NCI-H1417 (cell line): ENCODE results near the gene GPR183.
A peak's percentile ranks its signal among the peaks of the same experiment; 100 is the strongest.

Source experiments
- DNase-seq, 3 experiments: peaks; one replicate each; lab custom pipeline; 2025; lab: John Stamatoyannopoulos, UW

GPR183 gene, protein sequence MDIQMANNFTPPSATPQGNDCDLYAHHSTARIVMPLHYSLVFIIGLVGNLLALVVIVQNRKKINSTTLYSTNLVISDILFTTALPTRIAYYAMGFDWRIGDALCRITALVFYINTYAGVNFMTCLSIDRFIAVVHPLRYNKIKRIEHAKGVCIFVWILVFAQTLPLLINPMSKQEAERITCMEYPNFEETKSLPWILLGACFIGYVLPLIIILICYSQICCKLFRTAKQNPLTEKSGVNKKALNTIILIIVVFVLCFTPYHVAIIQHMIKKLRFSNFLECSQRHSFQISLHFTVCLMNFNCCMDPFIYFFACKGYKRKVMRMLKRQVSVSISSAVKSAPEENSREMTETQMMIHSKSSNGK

DNA sequence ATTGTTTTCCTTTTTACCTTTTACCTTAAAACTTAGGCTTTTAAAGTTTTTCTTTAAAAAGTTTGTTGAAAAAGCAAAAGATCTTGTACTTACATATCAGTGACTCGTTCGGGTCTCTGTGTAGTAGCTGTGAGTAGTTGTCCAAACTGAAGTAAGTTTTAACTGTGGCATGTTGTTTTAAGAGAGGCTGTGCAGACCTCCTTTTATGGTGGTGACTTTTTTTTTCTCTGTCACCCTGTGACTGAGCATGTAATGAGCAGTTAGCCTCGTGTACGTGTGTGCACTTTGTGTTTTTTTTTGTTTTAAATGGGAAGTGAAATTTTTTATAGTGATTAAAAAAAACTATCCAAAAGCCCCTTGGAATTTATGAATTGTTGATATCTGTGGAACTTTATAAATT, at the start of gene GPR183:
GPR183 (minus strand) TSS at position 153 of the 400 bp plus-strand sequence. CDS start 11,254 bp downstream, outside the sequence.
- DNase-seq = peak in 1 of 3 experiments; percentile 32

DNA sequence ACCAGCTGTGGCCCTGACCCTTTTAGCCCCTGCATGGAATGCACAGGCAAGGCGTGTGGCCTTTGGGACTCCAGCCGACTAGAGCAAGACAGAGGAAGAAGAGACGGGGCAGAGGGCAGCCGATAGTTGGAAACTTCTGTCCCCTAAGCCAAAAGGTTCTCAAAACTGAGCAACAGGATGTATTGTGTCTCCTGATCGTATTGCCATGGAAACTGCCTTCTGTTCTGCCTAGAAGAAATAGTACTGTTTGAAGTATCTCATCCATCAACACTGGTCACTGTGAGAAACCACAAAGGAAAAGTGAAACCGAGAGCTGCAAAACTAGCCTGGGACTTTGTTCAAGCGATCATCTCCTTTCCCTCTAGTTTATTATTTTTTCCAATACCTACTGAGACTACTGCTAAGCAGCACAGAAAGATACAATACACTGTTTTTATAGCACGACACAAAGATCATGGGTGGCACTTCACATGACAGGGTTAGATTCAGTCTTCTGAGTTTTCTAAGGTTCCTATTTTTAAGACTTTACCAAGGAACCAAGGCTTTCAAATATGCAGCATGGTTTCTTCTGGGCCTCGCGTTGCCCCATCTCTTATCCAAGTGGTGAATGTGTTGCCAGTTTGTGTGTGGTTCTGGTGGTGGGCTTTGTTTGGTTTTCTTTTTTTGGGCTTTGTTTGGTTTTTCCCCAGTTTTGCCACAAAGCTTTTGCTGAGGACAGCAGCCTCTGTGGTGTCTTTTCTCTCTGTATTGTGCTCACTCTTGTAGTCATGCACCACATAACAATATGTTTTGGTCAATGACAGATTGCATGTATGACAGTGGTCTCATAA, 49.3 kb upstream of the GPR183 start:
- no peak for DNase-seq

DNA sequence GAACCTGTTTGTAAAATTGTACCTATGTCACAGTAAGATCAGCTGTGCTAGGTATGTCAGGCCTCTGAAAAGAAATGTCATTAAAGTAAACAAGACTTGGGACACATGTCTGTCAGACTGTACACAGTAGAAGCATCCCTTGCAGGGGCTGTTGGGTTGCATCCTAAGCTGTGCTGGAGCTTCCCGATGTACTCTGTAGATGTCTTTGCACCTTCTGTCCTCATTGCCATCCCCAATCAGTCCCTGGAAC, 48.7 kb upstream of the GPR183 start:
- no peak for DNase-seq

DNA sequence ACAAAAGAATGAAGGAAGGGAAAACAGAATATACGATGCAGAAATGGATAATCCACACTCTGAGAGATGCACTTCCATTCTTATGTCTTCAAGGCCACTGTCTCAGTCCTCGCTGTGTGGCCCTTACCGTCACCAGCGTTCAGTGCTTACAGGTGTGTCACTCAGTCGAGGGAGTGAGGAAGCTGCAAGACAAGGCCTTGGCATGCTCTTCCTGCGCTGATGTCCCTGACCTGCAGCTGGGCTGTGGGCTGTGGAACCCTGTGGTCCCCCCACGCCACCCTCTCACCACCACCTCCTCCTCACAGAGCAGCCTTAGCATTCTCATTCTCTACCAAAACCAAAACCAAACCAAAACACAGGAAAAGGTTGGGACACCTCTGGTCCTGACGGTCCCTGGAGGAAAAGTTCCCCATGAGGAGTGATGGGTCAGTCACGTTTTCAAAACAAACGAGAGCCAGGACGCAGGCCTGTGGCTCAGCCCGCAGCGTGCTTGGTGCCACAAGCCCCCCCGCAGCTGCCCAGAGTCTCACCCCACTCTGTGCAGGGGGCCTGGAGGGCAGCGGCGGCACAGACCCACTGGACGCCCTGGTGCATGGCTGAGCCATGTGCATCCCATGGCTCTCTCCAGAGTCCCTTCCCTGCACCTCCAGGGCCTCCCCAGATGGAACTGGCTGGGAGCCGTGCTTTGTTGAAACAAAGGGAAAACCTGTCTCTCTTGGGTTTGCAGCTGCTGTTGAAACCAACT, 48.2 kb upstream of the GPR183 start:
- DNase-seq = peak in 2 of 3 experiments; percentile 32 to 57

DNA sequence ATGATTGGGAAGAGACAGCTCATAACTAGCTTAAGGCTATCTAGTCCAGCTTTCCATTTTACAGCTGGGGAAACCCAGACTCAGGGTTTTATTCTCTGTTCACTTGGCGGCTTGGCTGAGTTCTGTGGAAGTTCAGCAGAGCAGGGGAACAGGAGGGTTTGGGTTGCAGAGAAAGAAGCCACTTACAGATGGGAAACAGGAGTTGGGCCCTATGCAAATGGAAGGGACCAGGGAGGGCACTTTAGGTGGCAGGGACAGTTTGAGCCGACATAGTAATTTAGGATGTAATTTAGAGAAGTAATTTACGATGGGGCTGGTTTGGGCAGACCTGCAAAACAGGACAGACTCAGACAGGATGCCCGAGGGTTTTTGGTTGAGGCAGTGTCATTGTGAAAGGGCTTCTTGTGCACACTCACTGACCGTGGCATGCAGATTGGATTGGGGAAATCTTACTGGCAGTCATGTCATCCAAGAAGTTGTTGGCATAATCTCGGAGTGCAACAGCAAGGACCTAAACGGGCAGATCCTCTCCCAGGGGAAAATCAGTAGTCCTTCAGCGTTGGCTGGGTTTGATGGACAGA, 47.3 kb upstream of the GPR183 start:
- DNase-seq = peak in 2 of 3 experiments; percentile 15 to 26

DNA sequence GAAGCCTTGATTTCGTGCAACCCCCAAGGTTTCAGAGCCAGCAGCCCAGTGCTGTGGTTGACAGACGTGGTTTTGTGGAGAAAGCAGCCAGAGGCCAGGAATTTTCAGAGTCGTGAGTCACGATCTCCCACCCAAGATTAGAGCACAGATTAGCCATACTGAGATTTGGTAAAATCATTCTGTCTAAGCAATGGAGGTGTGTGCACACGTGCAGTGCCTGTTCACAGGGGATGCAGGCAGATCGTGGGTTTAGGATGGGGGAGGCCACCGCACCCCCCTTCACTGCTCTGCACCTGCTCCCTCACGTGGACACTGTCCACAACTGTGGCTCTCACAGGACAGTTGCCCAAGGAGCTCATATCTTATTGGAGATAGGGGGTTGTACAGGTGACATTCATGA, 46.6 kb upstream of the GPR183 start:
- no peak for DNase-seq

DNA sequence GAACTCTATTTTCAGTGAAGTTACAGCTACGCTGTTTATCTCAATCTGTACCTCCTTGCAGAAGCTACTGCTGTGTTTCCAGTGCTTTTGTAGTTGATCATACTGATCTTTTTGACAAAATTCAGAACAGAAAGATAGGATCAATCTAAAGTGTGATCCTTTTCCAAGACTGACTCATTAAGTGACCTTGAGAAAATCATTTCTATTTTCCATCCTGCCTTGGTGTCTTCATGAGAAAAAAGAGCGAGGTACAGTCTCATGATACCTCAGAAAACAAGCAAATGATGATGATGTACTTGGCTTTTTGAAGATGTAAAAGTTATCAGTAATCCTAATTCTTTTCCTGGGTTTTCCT, 46.0 kb upstream of the GPR183 start:
- no peak for DNase-seq

DNA sequence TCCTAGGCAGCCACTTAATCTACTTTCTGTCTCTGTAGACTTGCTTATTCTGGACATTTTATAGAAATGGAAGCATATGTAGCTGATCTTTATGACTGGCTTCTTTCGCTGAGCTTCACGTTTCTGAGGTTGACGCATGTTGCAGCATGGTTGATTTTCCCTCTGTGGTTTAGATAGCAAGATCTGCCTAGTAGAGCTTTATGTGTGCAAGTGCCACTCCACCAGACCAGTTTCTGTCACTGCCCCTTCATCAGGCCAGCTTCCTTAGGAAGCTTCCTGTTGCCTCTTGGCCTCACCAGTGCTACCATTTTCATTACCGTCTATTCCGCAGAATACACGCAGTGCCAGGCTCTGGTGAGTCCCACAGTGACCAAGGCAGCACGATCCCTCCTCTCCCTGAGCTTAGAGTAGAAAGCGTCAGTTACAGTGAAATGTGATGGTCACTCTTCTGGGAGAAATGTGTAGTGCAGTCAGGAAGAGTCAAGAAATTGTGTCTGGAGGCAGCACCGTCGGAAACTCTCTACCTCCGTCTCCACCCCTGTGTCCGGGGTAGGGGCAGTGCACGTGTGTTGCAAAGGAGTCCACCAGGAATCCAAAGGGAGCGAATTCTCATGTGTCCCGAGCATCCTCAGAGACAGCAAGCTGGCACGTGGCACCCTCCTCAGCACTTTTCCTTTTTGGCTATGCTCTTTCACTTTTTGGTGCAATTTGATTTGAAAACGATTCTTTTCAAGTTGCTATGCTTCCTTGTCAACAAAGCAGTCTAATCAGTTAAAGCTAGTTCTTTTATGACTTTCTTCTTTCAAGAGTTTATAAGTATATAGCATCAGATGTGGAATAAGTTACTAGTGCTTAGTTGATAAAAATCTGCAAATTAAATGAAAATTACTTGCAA, 45.4 kb upstream of the GPR183 start:
- DNase-seq = no peak

DNA sequence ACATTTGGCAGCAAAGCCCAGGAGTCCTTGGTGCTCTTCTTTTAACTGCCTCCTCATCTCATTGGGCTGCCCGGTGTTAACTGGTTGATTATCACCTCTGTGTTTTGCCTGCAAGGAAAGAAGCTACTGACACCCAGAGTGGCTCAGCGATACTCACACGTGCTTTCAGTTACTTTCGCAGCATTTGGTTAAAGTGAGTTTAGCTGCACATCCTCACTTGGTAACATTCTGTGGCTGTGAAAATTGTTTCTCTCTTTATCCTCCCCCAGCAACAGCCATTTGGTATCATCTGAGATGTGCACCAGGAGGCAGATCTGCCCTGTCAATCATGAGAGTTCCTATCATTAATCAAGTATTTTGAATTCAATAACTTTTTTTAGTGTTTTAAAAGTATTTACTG, 44.6 kb upstream of the GPR183 start:
- DNase-seq = no peak

DNA sequence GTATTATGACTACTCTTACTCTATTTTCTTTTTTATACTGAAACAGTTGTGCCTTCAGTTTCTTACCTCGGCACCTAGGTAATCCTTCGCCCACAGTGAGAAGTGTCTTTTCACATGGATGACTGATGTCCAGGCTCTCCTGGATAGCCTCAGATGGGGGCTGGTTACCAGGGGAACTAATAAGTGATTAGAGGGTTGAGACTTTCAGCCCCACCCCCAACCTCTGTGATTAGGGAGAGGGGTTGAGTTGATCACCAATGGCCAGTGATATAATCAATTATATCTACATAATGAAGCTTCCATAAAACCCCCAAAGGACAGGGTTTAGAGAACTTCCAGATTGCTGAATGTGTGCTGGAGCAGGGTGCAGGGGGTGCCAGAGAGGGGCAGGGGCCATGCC, 43.0 kb upstream of the GPR183 start:
- no peak for DNase-seq

DNA sequence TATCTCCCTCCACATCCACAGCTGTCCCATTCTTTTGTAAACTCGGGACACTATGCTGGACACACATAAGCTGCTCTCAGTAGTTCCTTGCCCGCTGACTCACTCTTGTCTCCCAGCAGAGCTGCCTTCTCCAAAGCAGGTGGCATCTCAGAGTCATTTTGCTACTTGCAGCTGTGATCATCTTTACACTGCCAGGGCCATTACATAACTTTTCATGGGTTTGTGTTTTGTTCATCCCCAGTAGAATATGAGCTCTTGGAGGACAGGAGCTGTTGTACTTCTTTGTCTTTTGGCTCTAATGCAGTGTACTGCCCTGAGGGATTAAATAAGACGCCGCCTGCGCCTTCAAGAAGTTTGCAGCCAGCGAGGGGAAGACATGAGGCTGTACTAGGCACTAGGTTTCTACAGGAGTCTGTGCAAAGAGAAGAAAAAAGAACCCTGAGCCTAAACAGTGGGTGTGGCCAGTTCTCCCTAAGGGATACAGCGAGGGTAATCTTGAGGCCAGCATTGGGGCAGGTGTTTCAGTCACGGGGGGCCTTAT, 40.8 kb upstream of the GPR183 start:
- DNase-seq = no peak

DNA sequence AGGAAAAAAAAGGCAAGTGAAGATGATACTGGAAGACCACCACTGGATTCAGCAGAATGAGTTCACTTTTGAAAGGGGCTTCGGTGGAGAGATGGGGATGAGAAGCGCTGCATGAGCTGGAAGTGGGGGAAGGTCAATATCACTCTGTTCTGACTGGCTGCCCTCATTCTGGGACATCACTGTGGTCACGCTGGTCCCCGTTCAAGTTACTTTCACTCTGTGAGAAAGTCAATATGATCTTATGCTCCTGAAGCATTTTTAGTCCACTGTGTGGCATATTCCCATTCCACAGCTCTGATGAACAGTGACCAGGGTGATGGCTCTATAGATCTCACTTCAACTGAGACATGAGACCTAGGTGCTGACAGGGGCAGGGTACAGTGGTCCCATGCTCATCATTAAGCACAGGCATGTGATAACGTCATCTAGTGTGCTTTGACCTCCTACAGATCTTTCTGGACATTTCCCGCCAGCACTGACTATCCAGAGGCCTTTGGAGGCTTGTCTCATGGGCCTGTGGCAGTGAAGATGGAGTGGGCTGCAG, 40.2 kb upstream of the GPR183 start:
- no peak for DNase-seq

DNA sequence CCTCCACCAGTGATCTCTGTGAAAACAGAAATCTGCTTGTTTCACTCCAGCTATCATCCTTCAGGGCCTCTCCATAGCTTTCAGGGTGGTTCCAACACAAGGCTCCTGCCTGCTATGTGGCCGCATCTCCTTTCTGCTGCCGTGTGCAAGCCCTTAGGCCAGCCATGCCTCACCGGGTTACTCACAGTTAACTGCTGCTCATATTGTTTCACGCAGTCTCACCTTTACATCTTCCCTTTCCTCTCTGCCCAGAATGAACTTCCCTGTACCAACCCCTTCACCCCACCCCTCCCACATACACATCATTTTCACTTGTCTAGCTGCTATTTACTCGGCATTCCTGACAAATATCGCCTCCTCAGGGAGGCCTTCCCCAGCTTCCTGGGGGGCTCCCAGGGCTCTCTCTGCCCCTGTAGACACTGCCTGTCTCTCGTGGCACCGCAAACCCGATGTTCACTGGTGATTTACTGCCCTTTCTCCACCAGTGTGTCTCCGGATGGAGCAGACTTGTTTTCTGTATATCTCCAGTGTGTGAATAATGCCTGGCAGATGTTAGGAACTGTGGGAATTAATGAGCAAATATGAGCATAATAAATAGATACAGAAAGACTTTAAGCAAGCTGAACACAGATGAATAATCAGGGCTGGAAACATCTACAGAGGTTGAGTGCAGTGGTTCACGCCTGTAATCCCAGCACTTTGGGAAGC, 39.3 kb upstream of the GPR183 start:
- DNase-seq = peak in 1 of 3 experiments; percentile 37

DNA sequence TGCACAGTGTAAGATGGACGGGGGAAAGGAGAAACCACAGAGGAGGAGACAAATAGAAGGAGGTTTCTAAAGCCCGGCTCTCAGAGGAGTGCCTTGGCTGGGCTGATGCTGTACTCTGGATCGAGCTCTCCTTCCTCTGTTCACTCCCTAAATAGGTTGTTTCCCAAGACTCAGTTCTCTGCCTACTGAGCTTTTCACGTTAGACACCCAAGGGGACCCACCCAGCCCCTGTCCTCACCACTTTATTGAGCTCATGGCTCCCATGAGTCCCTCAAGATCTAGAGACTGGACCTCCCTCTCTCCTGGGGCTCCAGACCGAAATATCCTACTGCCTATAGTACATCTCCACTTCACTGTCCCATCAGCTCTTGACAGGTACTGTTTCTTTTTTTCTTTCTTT, 38.1 kb upstream of the GPR183 start:
- DNase-seq = no peak

DNA sequence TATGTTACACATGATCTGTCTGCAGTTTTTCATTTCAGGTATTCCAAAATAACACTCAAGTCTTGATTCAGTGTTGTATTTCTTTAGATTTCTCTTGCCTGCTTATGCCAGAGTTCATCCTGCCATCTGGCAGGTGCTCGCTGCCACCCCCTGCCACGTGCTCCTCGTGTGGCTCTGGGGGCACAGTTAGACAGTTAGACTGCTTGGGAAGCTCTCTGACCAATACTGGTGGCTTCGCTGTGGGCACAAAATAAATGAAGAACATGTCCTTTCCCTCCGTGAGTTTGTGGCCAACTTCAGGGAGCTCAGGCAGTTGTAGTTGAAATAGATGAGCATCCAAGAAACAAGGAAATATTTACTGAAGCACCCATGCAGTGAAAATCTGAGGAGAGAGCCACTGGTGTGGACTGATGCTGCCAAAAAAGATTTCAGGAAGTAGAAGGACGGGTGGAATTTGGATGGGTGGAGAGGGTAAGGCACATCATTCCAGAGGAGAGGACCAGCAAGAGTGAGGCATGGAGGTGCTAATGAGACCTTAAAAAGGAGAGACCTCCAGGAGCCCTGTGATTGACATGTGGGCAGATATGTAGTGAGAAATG, 37.5 kb upstream of the GPR183 start:
- no peak for DNase-seq

DNA sequence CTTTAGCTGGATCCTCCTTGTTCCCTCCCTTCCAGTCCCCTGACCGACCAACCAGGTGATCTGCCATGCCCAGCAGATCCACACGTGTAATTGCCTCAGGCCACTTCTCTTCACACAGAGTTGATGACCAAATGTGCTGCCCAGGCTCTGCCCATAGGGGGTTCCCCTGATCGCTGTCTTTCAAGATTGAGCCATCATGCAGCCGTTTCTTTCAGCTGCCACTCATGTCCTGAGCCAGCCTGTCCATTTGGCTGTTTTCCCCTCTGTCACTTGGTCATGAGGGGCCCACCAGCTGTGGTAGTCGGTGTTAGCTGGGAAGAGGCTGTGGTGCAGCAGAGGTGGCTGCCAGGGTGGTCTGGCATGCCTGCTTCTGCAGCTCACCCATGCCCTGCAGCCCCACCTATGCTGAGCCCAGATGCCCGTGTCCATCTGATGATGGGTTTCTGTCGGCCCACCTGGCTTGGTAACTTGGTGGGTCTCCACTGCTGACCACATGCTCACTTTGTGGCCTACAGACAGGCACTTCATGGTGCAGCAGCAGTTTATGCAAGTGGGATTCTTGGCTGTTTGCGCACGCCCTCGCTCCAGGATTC, 35.6 kb upstream of the GPR183 start:
- no peak for DNase-seq

DNA sequence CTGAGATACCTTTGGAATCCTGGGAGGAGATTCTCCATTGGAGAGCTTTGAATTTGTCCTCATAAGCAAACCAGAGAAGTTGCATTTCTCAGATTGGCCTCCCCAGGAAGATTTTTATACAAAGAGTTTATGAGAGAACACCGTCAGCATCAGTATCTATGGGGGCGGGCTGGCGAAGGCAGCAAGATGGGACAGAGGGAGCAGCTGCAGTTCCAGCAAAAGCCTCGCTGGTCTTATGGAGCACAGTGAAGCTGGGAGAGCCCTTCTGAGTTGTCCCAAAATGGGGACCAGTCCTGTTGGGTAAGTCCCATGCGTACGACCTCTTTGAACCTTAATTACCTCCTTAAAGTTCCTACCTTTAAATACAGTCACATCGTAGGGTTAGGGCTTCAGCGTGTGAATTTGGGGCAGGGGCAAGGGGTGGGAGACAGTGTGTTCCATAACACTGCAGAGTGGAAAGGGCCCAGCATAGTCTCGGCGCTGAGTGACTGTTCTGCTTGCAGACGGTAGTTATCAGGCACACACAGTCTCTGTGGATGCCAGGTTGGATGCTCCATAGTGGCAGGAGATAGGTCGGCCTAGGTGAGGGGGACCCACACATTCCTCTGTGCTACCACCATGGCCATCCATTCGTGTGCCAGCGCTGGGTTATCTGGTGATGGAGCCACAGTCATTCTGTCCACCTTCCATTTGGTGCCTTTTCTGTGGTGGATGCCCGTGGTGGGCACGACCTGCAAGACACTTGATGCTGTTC, 34.9 kb upstream of the GPR183 start:
- DNase-seq = no peak

DNA sequence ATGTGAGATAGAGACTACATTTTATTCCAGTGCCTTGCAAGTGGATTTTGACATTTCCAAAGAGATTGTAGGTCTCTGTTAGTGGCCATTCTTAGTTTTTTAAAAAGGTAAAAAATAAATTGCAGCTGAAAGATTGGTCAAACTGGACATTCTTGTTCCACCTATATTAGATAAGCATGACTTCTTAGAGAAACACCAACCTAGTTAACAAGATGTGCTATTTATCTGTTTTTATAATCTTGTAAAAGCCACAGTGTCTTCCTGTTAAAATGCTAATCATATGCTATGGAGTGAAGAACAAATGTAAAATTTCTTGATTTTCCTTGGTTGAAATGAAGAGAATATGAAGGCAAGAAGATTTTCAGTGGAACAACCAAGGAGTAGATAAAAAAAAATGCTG, 33.4 kb upstream of the GPR183 start:
- DNase-seq = no peak
